Measurements from ENCODE around the gene STAT5B. TPM values are rescaled to one million over a fixed set of nuclear protein-coding genes. Genes with fewer than 3 reads are reported as not detected.

STAT5B gene
- total and polyA plus RNA-seq, 9 of the 15 experiments (the other 6 are each of a cell fraction or from before 2014, with no cell fraction given), result 20.8 to 176 (median 92.4) TPM

DNA sequence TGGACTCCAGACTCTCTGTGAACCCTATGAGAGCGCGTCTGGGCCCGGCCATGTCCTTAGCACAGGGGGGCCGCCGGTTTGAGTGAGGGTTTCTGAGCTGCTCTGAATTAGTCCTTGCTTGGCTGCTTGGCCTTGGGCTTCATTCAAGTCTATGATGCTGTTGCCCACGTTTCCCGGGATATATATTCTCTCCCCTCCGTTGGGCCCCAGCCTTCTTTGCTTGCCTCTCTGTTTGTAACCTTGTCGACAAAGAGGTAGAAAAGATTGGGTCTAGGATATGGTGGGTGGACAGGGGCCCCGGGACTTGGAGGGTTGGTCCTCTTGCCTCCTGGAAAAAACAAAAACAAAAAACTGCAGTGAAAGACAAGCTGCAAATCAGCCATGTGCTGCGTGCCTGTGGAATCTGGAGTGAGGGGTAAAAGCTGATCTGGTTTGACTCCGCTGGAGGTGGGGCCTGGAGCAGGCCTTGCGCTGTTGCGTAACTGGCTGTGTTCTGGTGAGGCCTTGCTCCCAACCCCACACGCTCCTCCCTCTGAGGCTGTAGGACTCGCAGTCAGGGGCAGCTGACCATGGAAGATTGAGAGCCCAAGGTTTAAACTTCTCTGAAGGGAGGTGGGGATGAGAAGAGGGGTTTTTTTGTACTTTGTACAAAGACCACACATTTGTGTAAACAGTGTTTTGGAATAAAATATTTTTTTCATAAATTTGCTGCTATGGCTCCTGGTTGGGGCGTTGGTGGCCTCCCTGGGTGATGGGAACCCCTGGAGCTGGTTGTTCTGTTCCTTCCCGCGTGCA lies 35.2 kb upstream of the STAT5B start (continued):
- TF ChIP-seq EHMT2 (IDR thresholded peaks at IDR 0.05), result no peak
- 0 out of 2 replicates have a peak, but pooled peaks have one; percentile 31 for TF ChIP-seq MTA3 (IDR thresholded peaks at IDR 0.05; ENCODE audit: borderline replicate concordance)
- TF ChIP-seq HNRNPK (IDR thresholded peaks at IDR 0.05; ENCODE audit: low read depth, low read length, poor library complexity, severe bottlenecking), result no peak
- TF ChIP-seq NFE2 (IDR thresholded peaks at IDR 0.05; ENCODE audit: low read depth), result no peak
- TF ChIP-seq, protein P1, sequence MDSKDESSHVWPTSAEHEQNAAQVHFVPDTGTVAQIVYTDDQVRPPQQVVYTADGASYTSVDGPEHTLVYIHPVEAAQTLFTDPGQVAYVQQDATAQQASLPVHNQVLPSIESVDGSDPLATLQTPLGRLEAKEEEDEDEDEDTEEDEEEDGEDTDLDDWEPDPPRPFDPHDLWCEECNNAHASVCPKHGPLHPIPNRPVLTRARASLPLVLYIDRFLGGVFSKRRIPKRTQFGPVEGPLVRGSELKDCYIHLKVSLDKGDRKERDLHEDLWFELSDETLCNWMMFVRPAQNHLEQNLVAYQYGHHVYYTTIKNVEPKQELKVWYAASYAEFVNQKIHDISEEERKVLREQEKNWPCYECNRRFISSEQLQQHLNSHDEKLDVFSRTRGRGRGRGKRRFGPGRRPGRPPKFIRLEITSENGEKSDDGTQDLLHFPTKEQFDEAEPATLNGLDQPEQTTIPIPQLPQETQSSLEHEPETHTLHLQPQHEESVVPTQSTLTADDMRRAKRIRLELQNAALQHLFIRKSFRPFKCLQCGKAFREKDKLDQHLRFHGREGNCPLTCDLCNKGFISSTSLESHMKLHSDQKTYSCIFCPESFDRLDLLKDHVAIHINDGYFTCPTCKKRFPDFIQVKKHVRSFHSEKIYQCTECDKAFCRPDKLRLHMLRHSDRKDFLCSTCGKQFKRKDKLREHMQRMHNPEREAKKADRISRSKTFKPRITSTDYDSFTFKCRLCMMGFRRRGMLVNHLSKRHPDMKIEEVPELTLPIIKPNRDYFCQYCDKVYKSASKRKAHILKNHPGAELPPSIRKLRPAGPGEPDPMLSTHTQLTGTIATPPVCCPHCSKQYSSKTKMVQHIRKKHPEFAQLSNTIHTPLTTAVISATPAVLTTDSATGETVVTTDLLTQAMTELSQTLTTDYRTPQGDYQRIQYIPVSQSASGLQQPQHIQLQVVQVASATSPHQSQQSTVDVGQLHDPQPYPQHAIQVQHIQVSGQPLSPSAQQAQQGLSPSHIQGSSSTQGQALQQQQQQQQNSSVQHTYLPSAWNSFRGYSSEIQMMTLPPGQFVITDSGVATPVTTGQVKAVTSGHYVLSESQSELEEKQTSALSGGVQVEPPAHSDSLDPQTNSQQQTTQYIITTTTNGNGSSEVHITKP (IDR thresholded peaks at IDR 0.05; ENCODE audit: partially characterized antibody), result peak; percentile 8
- TF ChIP-seq, protein P2, sequence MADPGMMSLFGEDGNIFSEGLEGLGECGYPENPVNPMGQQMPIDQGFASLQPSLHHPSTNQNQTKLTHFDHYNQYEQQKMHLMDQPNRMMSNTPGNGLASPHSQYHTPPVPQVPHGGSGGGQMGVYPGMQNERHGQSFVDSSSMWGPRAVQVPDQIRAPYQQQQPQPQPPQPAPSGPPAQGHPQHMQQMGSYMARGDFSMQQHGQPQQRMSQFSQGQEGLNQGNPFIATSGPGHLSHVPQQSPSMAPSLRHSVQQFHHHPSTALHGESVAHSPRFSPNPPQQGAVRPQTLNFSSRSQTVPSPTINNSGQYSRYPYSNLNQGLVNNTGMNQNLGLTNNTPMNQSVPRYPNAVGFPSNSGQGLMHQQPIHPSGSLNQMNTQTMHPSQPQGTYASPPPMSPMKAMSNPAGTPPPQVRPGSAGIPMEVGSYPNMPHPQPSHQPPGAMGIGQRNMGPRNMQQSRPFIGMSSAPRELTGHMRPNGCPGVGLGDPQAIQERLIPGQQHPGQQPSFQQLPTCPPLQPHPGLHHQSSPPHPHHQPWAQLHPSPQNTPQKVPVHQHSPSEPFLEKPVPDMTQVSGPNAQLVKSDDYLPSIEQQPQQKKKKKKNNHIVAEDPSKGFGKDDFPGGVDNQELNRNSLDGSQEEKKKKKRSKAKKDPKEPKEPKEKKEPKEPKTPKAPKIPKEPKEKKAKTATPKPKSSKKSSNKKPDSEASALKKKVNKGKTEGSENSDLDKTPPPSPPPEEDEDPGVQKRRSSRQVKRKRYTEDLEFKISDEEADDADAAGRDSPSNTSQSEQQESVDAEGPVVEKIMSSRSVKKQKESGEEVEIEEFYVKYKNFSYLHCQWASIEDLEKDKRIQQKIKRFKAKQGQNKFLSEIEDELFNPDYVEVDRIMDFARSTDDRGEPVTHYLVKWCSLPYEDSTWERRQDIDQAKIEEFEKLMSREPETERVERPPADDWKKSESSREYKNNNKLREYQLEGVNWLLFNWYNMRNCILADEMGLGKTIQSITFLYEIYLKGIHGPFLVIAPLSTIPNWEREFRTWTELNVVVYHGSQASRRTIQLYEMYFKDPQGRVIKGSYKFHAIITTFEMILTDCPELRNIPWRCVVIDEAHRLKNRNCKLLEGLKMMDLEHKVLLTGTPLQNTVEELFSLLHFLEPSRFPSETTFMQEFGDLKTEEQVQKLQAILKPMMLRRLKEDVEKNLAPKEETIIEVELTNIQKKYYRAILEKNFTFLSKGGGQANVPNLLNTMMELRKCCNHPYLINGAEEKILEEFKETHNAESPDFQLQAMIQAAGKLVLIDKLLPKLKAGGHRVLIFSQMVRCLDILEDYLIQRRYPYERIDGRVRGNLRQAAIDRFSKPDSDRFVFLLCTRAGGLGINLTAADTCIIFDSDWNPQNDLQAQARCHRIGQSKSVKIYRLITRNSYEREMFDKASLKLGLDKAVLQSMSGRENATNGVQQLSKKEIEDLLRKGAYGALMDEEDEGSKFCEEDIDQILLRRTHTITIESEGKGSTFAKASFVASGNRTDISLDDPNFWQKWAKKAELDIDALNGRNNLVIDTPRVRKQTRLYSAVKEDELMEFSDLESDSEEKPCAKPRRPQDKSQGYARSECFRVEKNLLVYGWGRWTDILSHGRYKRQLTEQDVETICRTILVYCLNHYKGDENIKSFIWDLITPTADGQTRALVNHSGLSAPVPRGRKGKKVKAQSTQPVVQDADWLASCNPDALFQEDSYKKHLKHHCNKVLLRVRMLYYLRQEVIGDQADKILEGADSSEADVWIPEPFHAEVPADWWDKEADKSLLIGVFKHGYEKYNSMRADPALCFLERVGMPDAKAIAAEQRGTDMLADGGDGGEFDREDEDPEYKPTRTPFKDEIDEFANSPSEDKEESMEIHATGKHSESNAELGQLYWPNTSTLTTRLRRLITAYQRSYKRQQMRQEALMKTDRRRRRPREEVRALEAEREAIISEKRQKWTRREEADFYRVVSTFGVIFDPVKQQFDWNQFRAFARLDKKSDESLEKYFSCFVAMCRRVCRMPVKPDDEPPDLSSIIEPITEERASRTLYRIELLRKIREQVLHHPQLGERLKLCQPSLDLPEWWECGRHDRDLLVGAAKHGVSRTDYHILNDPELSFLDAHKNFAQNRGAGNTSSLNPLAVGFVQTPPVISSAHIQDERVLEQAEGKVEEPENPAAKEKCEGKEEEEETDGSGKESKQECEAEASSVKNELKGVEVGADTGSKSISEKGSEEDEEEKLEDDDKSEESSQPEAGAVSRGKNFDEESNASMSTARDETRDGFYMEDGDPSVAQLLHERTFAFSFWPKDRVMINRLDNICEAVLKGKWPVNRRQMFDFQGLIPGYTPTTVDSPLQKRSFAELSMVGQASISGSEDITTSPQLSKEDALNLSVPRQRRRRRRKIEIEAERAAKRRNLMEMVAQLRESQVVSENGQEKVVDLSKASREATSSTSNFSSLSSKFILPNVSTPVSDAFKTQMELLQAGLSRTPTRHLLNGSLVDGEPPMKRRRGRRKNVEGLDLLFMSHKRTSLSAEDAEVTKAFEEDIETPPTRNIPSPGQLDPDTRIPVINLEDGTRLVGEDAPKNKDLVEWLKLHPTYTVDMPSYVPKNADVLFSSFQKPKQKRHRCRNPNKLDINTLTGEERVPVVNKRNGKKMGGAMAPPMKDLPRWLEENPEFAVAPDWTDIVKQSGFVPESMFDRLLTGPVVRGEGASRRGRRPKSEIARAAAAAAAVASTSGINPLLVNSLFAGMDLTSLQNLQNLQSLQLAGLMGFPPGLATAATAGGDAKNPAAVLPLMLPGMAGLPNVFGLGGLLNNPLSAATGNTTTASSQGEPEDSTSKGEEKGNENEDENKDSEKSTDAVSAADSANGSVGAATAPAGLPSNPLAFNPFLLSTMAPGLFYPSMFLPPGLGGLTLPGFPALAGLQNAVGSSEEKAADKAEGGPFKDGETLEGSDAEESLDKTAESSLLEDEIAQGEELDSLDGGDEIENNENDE (IDR thresholded peaks at IDR 0.05; ENCODE audit: low read depth, low read length), result no peak
- no peak for TF ChIP-seq ZNF316 (IDR thresholded peaks at IDR 0.05)
- 0 out of 2 replicates have a peak, but pooled peaks have one; percentile 49 for TF ChIP-seq MXI1 (IDR thresholded peaks at IDR 0.05; ENCODE audit: low read depth, low read length)
- TF ChIP-seq RBBP5 (IDR thresholded peaks at IDR 0.05; ENCODE audit: borderline replicate concordance, insufficient read depth, low read length, poor library complexity, severe bottlenecking), result no peak
- TF ChIP-seq ZBTB1 (CRISPR knock-in tag; IDR thresholded peaks at IDR 0.05; ENCODE audit: borderline replicate concordance, low read depth), result no peak
- no peak for TF ChIP-seq ZNF134 (CRISPR knock-in tag; conservative IDR thresholded peaks at IDR 0.05)

Measured in K562 (cell line).